ENCODE measurements around the gene LST1.

The LST1 gene

GRCh38 chr6:31586008-31586407, at the start of gene LST1:
Gene LST1 (plus strand): TSS chr6:31586277. CDS start chr6:31587300, 1,023 bp downstream.
- DNase-seq, result peak; percentile 90

GRCh38 chr6:31538805-31539400, 47.2 kb upstream of the LST1 start:
- DNase-seq, result no peak

GRCh38 chr6:31540640-31541039, 45.4 kb upstream of the LST1 start:
- no peak for DNase-seq

- DNase-seq, result peak; percentile 57
Measured at GRCh38 chr6:31541059-31541657, 44.9 kb upstream of the LST1 start.

- peak; percentile 99 for DNase-seq
Measured at GRCh38 chr6:31541658-31542521, 44.2 kb upstream of the LST1 start, which contains the start of gene DDX39B. Gene DDX39B (minus strand): TSS chr6:31542003. CDS start chr6:31540532, 1,471 bp downstream.

GRCh38 chr6:31543639-31544038, 42.4 kb upstream of the LST1 start:
- no peak for DNase-seq

GRCh38 chr6:31544676-31545075, 41.4 kb upstream of the LST1 start:
- DNase-seq, result no peak

- no peak for DNase-seq
Measured at GRCh38 chr6:31545291-31545690, 40.8 kb upstream of the LST1 start.

GRCh38 chr6:31546339-31546957, 39.6 kb upstream of the LST1 start, which contains the start of gene ATP6V1G2:
Gene ATP6V1G2 (minus strand): TSS chr6:31546608. CDS start chr6:31546559, 49 bp downstream.
- peak; percentile 68 for DNase-seq

- peak; percentile 88 for DNase-seq
Measured at GRCh38 chr6:31546958-31547726, 38.9 kb upstream of the LST1 start, which contains the start of gene NFKBIL1. Gene NFKBIL1 (plus strand): TSS chr6:31547608. CDS start chr6:31547695, 87 bp downstream.

GRCh38 chr6:31547727-31548543, 38.1 kb upstream of the LST1 start:
- no peak for DNase-seq

GRCh38 chr6:31548544-31548873, 37.6 kb upstream of the LST1 start:
- no peak for DNase-seq

GRCh38 chr6:31551371-31551770, 34.7 kb upstream of the LST1 start:
- DNase-seq, result peak; percentile 46

GRCh38 chr6:31556307-31556706, 29.8 kb upstream of the LST1 start:
- DNase-seq, result no peak

GRCh38 chr6:31557443-31558317, 28.4 kb upstream of the LST1 start:
- DNase-seq, result no peak

GRCh38 chr6:31558318-31558625, 27.8 kb upstream of the LST1 start:
- no peak for DNase-seq

GRCh38 chr6:31558631-31559500, 27.2 kb upstream of the LST1 start:
- DNase-seq, result peak; percentile 73

- DNase-seq, result no peak
Measured at GRCh38 chr6:31559606-31559957, 26.5 kb upstream of the LST1 start.

GRCh38 chr6:31559958-31560696, 25.9 kb upstream of the LST1 start:
- peak; percentile 52 for DNase-seq

Measured in KG1 (cell line).